ENCODE results near the gene SENP7.
"Not testable (repeated sequence)": the region's sequence is repeated elsewhere in the genome, so short reads cannot be mapped to it uniquely, and the experiment has no call there.

The SENP7 gene

GRCh38 chr3:101500208-101500607 is 12.8 kb downstream of the SENP7 start:
- Histone ChIP-seq H3K9me3 (ENCODE audit: severe bottlenecking) (no peaks in the 10 kb centered on the region), H3K27ac (no peak overlapping the region), H3K36me3 (peaks cover 3% of the 10 kb centered on the region; the same call in 1 of the 2 replicates), H3K4me3 (ENCODE audit: low read depth, low read length) (no peak overlapping the region), H3K27me3 (ENCODE audit: insufficient read depth, low read depth, severe bottlenecking) (no peaks in the 10 kb centered on the region)
- no peak for DNase-seq
- TF ChIP-seq CTCF (IDR thresholded peaks at IDR 0.05; ENCODE audit: low read depth, low read length), result no peak

GRCh38 chr3:101497803-101498202 is 15.2 kb downstream of the SENP7 start:
- TF ChIP-seq CTCF (IDR thresholded peaks at IDR 0.05; ENCODE audit: low read depth, low read length), result no peak
- Histone ChIP-seq H3K27me3 (ENCODE audit: insufficient read depth, low read depth, severe bottlenecking) (no peaks in the 10 kb centered on the region), H3K36me3 (peaks cover 3% of the 10 kb centered on the region; the same call in 1 of the 2 replicates), H3K27ac (no peak overlapping the region), H3K9me3 (ENCODE audit: severe bottlenecking) (no peaks in the 10 kb centered on the region), H3K4me3 (ENCODE audit: low read depth, low read length) (no peak overlapping the region)
- no peak for DNase-seq

- no peak overlapping the region for H3K27ac ChIP-seq
- no peaks in the 10 kb centered on the region for H3K27me3 ChIP-seq (ENCODE audit: insufficient read depth, low read depth, severe bottlenecking)
- no peak for DNase-seq
- no peak overlapping the region for H3K4me3 ChIP-seq (ENCODE audit: low read depth, low read length)
- no peak for TF ChIP-seq CTCF (IDR thresholded peaks at IDR 0.05; ENCODE audit: low read depth, low read length)
- peaks cover 3% of the 10 kb centered on the region; the same call in 1 of the 2 replicates for H3K36me3 ChIP-seq
- H3K9me3 ChIP-seq (ENCODE audit: severe bottlenecking), result no peaks in the 10 kb centered on the region
Measured at GRCh38 chr3:101495552-101495951, 17.5 kb downstream of the SENP7 start.

GRCh38 chr3:101484805-101485620 is 28.0 kb downstream of the SENP7 start:
- no peaks in the 10 kb centered on the region for H3K27me3 ChIP-seq (ENCODE audit: insufficient read depth, low read depth, severe bottlenecking)
- H3K27ac ChIP-seq, result no peak overlapping the region
- no peak for TF ChIP-seq CTCF (IDR thresholded peaks at IDR 0.05; ENCODE audit: low read depth, low read length)
- DNase-seq, result no peak
- H3K4me3 ChIP-seq (ENCODE audit: low read depth, low read length), result no peak overlapping the region
- no peaks in the 10 kb centered on the region for H3K9me3 ChIP-seq (ENCODE audit: severe bottlenecking)
- no peaks in the 10 kb centered on the region for H3K36me3 ChIP-seq

GRCh38 chr3:101478980-101479379 is 34.0 kb downstream of the SENP7 start:
- H3K4me3 ChIP-seq (ENCODE audit: low read depth, low read length), result no peak overlapping the region
- H3K27me3 ChIP-seq (ENCODE audit: insufficient read depth, low read depth, severe bottlenecking), result no peaks in the 10 kb centered on the region
- H3K27ac ChIP-seq, result no peak overlapping the region
- TF ChIP-seq CTCF (IDR thresholded peaks at IDR 0.05; ENCODE audit: low read depth, low read length), result no peak
- DNase-seq, result no peak
- H3K9me3 ChIP-seq (ENCODE audit: severe bottlenecking), result no peaks in the 10 kb centered on the region
- no peaks in the 10 kb centered on the region for H3K36me3 ChIP-seq

GRCh38 chr3:101474841-101475552 is 38.0 kb downstream of the SENP7 start:
- not testable (repeated sequence) for H3K27me3 ChIP-seq (ENCODE audit: insufficient read depth, low read depth, severe bottlenecking); H3K9me3 ChIP-seq (ENCODE audit: severe bottlenecking); H3K4me3 ChIP-seq (ENCODE audit: low read depth, low read length); DNase-seq; H3K27ac ChIP-seq; H3K36me3 ChIP-seq

- not testable (repeated sequence) for H3K27ac ChIP-seq; DNase-seq; H3K4me3 ChIP-seq (ENCODE audit: low read depth, low read length); H3K9me3 ChIP-seq (ENCODE audit: severe bottlenecking); H3K36me3 ChIP-seq; H3K27me3 ChIP-seq (ENCODE audit: insufficient read depth, low read depth, severe bottlenecking)
Measured at GRCh38 chr3:101468676-101469075, 44.3 kb downstream of the SENP7 start.

GRCh38 chr3:101467310-101467663 is 45.7 kb downstream of the SENP7 start:
- not testable (repeated sequence) for H3K27ac ChIP-seq; H3K9me3 ChIP-seq (ENCODE audit: severe bottlenecking); H3K27me3 ChIP-seq (ENCODE audit: insufficient read depth, low read depth, severe bottlenecking); DNase-seq; H3K4me3 ChIP-seq (ENCODE audit: low read depth, low read length); H3K36me3 ChIP-seq

All from WERI-Rb-1 (cell line).